Measurements from ENCODE around the gene ORAI3. TPM values are rescaled to one million over a fixed set of nuclear protein-coding genes. Genes with fewer than 3 reads are reported as not detected.

Gene ORAI3
- polyA plus RNA-seq, 1 experiment: 37.1 TPM

GRCh38 chr16:30995927-30996323, 47.1 kb downstream of the ORAI3 start:
- DNase-seq (ENCODE audit: low read depth): no peak
- ChIA-PET POLR2A (no interaction called here), CTCF (interaction anchor here (1.5 to 1.8 kb wide), 2 partner anchors 10 to 146 kb away, joined by 6 to 9 read pairs; partner anchors contain the start of gene HSD3B7)
- no peak for TF ChIP-seq CTCF (IDR thresholded peaks at IDR 0.05; ENCODE audit: insufficient read depth, low read depth, low read length)
- Histone ChIP-seq H3K4me3 (ENCODE audit: low read depth, low read length) (no peak overlapping the region), H3K36me3 (ENCODE audit: control insufficient read depth, insufficient read depth, low read length) (no peaks in the 10 kb centered on the region; the same call in 1 of the 2 replicates), H3K27me3 (ENCODE audit: control insufficient read depth, insufficient read depth, low read length) (no peaks in the 10 kb centered on the region)

- H3K36me3 ChIP-seq (ENCODE audit: control insufficient read depth, insufficient read depth, low read length): no peaks in the 10 kb centered on the region; the same call in 1 of the 2 replicates
- ChIA-PET CTCF (interaction anchor here (0.8 to 1.8 kb wide), 3 partner anchors 11 to 447 kb away, joined by 5 to 9 read pairs (median 6); partner anchors contain the start of genes HSD3B7 and ZNF843), POLR2A (no interaction called here)
- peak overlapping the region; percentile 47 for H3K4me3 ChIP-seq (ENCODE audit: low read depth, low read length)
- no peak for TF ChIP-seq CTCF (IDR thresholded peaks at IDR 0.05; ENCODE audit: insufficient read depth, low read depth, low read length)
- H3K27me3 ChIP-seq (ENCODE audit: control insufficient read depth, insufficient read depth, low read length): no peaks in the 10 kb centered on the region
- DNase-seq (ENCODE audit: low read depth): no peak
Observed at GRCh38 chr16:30996324-30996984, 47.6 kb downstream of the ORAI3 start.

- no peak for TF ChIP-seq CTCF (IDR thresholded peaks at IDR 0.05; ENCODE audit: insufficient read depth, low read depth, low read length)
- H3K4me3 ChIP-seq (ENCODE audit: low read depth, low read length): peak overlapping the region; percentile 47
- no peaks in the 10 kb centered on the region for H3K36me3 ChIP-seq (ENCODE audit: control insufficient read depth, insufficient read depth, low read length)
- no peak for DNase-seq (ENCODE audit: low read depth)
- CTCF ChIA-PET: interaction anchor here (0.8 to 1.8 kb wide), 3 partner anchors 12 to 446 kb away, joined by 5 to 9 read pairs (median 6); partner anchors contain the start of genes HSD3B7 and ZNF843
- no peaks in the 10 kb centered on the region for H3K27me3 ChIP-seq (ENCODE audit: control insufficient read depth, insufficient read depth, low read length)
- POLR2A ChIA-PET: no interaction called here
Observed at GRCh38 chr16:30996985-30997724, 48.3 kb downstream of the ORAI3 start.

- H3K4me3 ChIP-seq (ENCODE audit: low read depth, low read length): peak overlapping the region; percentile 47
- TF ChIP-seq CTCF (IDR thresholded peaks at IDR 0.05; ENCODE audit: insufficient read depth, low read depth, low read length): no peak
- CTCF ChIA-PET: interaction anchor here (0.7 to 2.3 kb wide), 11 partner anchors 11 to 870 kb away, joined by 3 to 16 read pairs (median 5); partner anchors contain the start of genes HSD3B7 and ZNF843
- no peaks in the 10 kb centered on the region for H3K27me3 ChIP-seq (ENCODE audit: control insufficient read depth, insufficient read depth, low read length)
- peak; percentile 47 for DNase-seq (ENCODE audit: low read depth)
- no peaks in the 10 kb centered on the region for H3K36me3 ChIP-seq (ENCODE audit: control insufficient read depth, insufficient read depth, low read length)
- POLR2A ChIA-PET: interaction anchor here (0.5 to 1.0 kb wide), 3 partner anchors 10 to 97 kb away, joined by 3 to 11 read pairs (median 7); partner anchors contain the start of genes VKORC1, ZNF646 and ZNF668
Observed at GRCh38 chr16:30997725-30998711, 49.1 kb downstream of the ORAI3 start.

All from BJ (cell line).